ENCODE measurements around the gene NT5DC4.

Gene NT5DC4

GRCh38 chr2:112774536-112775285, 53.9 kb downstream of the NT5DC4 start:
- no peak for TF ChIP-seq FOXP2 (optimal IDR thresholded peaks at IDR 0.05; ENCODE audit: borderline replicate concordance, extremely low read depth, extremely low read length, insufficient read depth)
- TF ChIP-seq SIN3A (IDR thresholded peaks at IDR 0.05; ENCODE audit: borderline replicate concordance, insufficient read depth, low read length) = no peak
- no peak for TF ChIP-seq POLR2AphosphoS5 (IDR thresholded peaks at IDR 0.05; ENCODE audit: low read depth, low read length)
- no peak for TF ChIP-seq REST (IDR thresholded peaks at IDR 0.05; ENCODE audit: insufficient read depth in 1 of 2, low read depth in 2 of 2, low read length in 2 of 2)
- no peak for TF ChIP-seq TAF1 (IDR thresholded peaks at IDR 0.05; ENCODE audit: borderline replicate concordance, insufficient read depth, low read length)

- TF ChIP-seq SIN3A (IDR thresholded peaks at IDR 0.05; ENCODE audit: borderline replicate concordance, insufficient read depth, low read length) (no peak), REST (IDR thresholded peaks at IDR 0.05; ENCODE audit: insufficient read depth in 1 of 2, low read depth in 2 of 2, low read length in 2 of 2) (no peak), TAF1 (IDR thresholded peaks at IDR 0.05; ENCODE audit: borderline replicate concordance, insufficient read depth, low read length) (no peak), FOXP2 (optimal IDR thresholded peaks at IDR 0.05; ENCODE audit: borderline replicate concordance, extremely low read depth, extremely low read length, insufficient read depth) (no peak), POLR2AphosphoS5 (IDR thresholded peaks at IDR 0.05; ENCODE audit: low read depth, low read length) (no peak)
Measured at GRCh38 chr2:112776113-112776512, 55.3 kb downstream of the NT5DC4 start.

GRCh38 chr2:112777036-112777435, 56.2 kb downstream of the NT5DC4 start:
- TF ChIP-seq SIN3A (IDR thresholded peaks at IDR 0.05; ENCODE audit: borderline replicate concordance, insufficient read depth, low read length) = no peak

- no peak for TF ChIP-seq FOXP2 (optimal IDR thresholded peaks at IDR 0.05; ENCODE audit: borderline replicate concordance, extremely low read depth, extremely low read length, insufficient read depth)
- no peak for TF ChIP-seq TAF1 (IDR thresholded peaks at IDR 0.05; ENCODE audit: borderline replicate concordance, insufficient read depth, low read length)
- TF ChIP-seq POLR2AphosphoS5 (IDR thresholded peaks at IDR 0.05; ENCODE audit: low read depth, low read length) = no peak
- no peak for TF ChIP-seq SIN3A (IDR thresholded peaks at IDR 0.05; ENCODE audit: borderline replicate concordance, insufficient read depth, low read length)
- no peak for TF ChIP-seq REST (IDR thresholded peaks at IDR 0.05; ENCODE audit: insufficient read depth in 1 of 2, low read depth in 2 of 2, low read length in 2 of 2)
Measured at GRCh38 chr2:112779598-112779997, 58.8 kb downstream of the NT5DC4 start.

GRCh38 chr2:112782234-112782799, 61.5 kb downstream of the NT5DC4 start:
- TF ChIP-seq POLR2AphosphoS5 (IDR thresholded peaks at IDR 0.05; ENCODE audit: low read depth, low read length) (no peak), REST (IDR thresholded peaks at IDR 0.05; ENCODE audit: insufficient read depth in 1 of 2, low read depth in 2 of 2, low read length in 2 of 2) (no peak), FOXP2 (optimal IDR thresholded peaks at IDR 0.05; ENCODE audit: borderline replicate concordance, extremely low read depth, extremely low read length, insufficient read depth) (no peak), SIN3A (IDR thresholded peaks at IDR 0.05; ENCODE audit: borderline replicate concordance, insufficient read depth, low read length) (no peak), TAF1 (IDR thresholded peaks at IDR 0.05; ENCODE audit: borderline replicate concordance, insufficient read depth, low read length) (no peak)

Measured in PFSK-1 (cell line).